Activated CD4-positive, alpha-beta T cell treated with anti-CD3 and anti-CD28 coated beads, Interleukin-2, amount 10 ng/mL, durations not matched to agents 24 days and 14 days (primary cell): ENCODE results near the gene GOLGA1. TPM values are rescaled to one million over a fixed set of nuclear protein-coding genes. Genes with fewer than 3 reads are reported as not detected.
"Not testable (repeated sequence)": the region's sequence is repeated elsewhere in the genome, so short reads cannot be mapped to it uniquely, and the experiment has no call there.

Source experiments
- DNase-seq: peaks from one replicate; pipeline ENCODE4 v3.0.0; 2022
- H3K27ac Mint-ChIP-seq: one replicate; pipeline ENCODE4 v1.8.0; 2022; ENCODE audit warnings: mild to moderate bottlenecking, mixed read lengths
- H3K27me3 Mint-ChIP-seq: one replicate; pipeline ENCODE4 v1.8.0; 2022; ENCODE audit warnings: mixed read lengths
- H3K36me3 Mint-ChIP-seq: one replicate; pipeline ENCODE4 v1.8.0; 2022; ENCODE audit warnings: low read depth, mild to moderate bottlenecking, mixed read lengths
- H3K4me1 Mint-ChIP-seq: one replicate; pipeline ENCODE4 v1.8.0; 2021; ENCODE audit warnings: mixed read lengths
- H3K4me3 Mint-ChIP-seq: one replicate; pipeline ENCODE4 v1.8.0; 2022; ENCODE audit warnings: mild to moderate bottlenecking, moderate library complexity, mixed read lengths
- H3K9me3 Mint-ChIP-seq: one replicate; pipeline ENCODE4 v1.8.0; 2021; ENCODE audit warnings: mixed read lengths
- intact Hi-C: fragments of 100-400 bp; cut with micrococcal nuclease; formaldehyde crosslinking; loops from one replicate; pipeline ENCODE4 v1.15.1; 2023
- total RNA-seq: library from RNA; stranded (reverse); gene quantifications from 2 replicates; pipeline ENCODE4 v1.2.3, GENCODE V29; 2022

GOLGA1 gene
- total RNA-seq, 1 donor from 2014 or later = 17.3 TPM

DNA sequence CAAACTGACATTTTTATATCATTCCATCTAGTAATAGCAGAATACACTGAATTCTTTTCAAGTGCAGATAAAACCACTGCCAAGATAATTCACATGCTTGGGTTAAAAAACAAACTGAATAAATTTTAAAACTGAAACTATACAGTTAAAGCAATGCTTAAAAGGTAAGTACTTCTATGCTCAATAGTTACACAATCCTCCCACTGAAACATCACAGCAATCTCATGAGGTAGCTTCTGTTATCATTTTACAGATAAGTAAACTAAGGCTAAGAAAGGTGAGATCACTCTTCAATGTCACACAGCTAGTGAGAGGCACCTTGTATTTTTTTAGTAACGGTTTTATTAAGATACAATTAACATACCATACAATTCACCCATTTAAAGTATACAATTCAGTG is 13.4 kb upstream of the GOLGA1 start:
- no peak overlapping the region for H3K27ac Mint-ChIP-seq
- intact Hi-C loops = no loop called here
- H3K9me3 Mint-ChIP-seq = no peaks in the 10 kb centered on the region
- H3K36me3 Mint-ChIP-seq = peaks cover 5% of the 10 kb centered on the region
- no peaks in the 10 kb centered on the region for H3K27me3 Mint-ChIP-seq
- no peaks in the 10 kb centered on the region for H3K4me1 Mint-ChIP-seq
- H3K4me3 Mint-ChIP-seq = no peak overlapping the region
- no peak for DNase-seq

DNA sequence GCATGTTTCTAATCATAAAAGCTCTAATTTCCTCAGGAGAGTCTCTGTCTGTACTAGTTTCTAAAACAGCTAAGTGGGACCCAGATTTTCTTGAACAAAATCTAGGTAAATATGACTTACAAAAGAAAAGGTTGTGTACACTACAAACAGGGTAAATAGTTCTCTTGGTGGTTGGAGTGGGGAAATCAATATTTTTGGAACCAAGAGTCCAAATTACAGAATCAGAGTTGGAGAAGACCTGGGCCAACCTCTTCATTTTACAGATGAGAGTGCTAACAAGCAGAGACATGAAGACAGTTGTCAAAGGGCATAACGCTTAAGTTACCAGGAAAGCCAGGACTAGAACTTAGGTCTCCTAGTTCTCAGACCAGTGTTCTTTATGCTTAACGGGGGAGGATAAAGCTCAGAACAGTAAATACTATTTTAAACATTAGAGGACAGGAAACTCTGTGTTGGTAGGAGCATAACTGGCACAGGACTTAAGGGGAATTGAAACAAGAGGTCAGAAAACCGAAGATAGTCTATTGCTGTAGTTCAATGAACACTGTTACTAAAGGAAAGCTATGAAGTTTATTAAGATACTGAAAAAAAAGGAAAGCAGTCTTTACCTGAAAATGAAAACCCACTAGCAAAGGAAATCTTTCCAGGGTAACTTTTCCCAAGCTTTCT is 9.3 kb upstream of the GOLGA1 start:
- no peak overlapping the region for H3K27ac Mint-ChIP-seq
- intact Hi-C loops = no loop called here

DNA sequence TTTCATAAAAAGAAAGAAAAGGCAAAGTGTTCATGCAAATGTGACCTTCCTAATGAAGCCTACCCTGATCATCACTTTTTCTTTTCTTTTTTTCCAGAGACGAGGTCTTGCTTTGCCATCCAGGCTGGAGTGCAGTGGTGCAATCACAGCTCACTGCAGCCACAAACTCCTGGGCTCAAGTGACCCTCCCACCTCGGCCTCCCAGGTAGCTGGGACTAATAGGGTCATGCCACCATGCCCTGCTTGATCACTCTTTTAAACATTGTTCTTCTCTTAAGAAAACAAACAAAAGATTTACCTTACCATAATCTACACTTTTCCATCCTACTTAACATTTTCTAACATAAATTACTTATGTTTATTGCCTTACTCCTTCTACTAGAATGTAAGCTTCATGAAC is 8.5 kb upstream of the GOLGA1 start:
- peaks cover 5% of the 10 kb centered on the region for H3K36me3 Mint-ChIP-seq
- no peak for DNase-seq
- intact Hi-C loops = no loop called here
- H3K9me3 Mint-ChIP-seq = no peaks in the 10 kb centered on the region
- H3K4me1 Mint-ChIP-seq = no peaks in the 10 kb centered on the region
- H3K27me3 Mint-ChIP-seq = no peaks in the 10 kb centered on the region
- no peak overlapping the region for H3K27ac Mint-ChIP-seq
- no peak overlapping the region for H3K4me3 Mint-ChIP-seq

More for the DNA sequence above, 9.3 kb upstream of the GOLGA1 start:
- no peak for DNase-seq
- H3K27me3 Mint-ChIP-seq = no peaks in the 10 kb centered on the region
- H3K36me3 Mint-ChIP-seq = peaks cover 5% of the 10 kb centered on the region
- no peaks in the 10 kb centered on the region for H3K4me1 Mint-ChIP-seq
- no peaks in the 10 kb centered on the region for H3K9me3 Mint-ChIP-seq
- H3K4me3 Mint-ChIP-seq = no peak overlapping the region

DNA sequence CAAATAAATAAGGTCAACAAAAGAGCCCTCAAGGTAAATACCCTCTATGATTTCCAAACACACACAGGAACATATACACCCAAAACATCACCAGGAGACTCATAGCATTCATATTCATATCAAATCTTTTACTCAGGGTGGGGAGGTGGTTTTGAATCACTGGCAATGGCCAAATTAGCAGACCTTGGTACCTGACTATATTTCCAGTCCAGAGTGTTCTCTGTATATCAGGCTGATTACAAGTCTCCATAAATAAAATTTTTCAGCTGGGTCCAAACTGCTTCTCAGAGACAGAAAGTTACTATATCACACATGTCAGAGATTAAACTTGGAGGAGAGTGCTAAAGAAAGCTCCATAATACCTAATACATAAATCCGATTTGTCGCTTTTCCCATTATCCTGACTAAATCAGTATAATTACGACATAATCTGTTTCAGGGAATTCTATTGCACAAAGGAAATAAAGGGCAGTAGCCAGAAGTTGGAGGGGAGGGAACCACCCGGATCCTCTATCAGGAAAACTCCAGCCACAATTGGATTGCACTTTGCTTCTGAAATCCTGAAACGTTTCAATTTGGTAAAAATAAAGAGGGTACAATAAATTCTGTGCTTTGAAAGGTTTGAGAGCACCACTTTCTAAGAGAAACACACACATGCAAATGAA is 7.0 kb upstream of the GOLGA1 start:
- H3K9me3 Mint-ChIP-seq = no peaks in the 10 kb centered on the region
- no peak for DNase-seq
- H3K36me3 Mint-ChIP-seq = peaks cover 5% of the 10 kb centered on the region
- intact Hi-C loops = no loop called here
- H3K4me1 Mint-ChIP-seq = peaks cover under 1% of the 10 kb centered on the region
- H3K4me3 Mint-ChIP-seq = no peak overlapping the region
- no peaks in the 10 kb centered on the region for H3K27me3 Mint-ChIP-seq
- H3K27ac Mint-ChIP-seq = no peak overlapping the region

DNA sequence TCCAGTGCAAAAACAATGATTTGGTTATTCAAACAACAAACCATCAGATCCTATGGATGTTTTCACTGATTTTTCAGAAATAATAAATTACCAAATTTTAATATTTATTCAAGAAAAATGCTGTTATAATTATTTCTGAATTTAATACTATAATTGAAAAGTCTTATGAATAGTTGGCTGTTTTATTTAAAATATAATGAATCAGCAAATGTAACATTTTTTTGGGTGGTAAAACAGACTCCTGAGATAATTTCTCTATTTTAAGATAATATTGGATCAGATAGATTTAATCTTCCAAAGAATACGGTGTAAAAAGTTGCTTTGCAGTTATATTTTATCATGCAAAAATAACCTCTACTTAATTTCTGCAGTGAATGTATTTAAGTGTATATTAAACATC is 5.3 kb upstream of the GOLGA1 start:
- intact Hi-C loops = no loop called here
- Mint-ChIP-seq H3K4me1 (peaks cover 7% of the 10 kb centered on the region), H3K9me3 (no peaks in the 10 kb centered on the region)

DNA sequence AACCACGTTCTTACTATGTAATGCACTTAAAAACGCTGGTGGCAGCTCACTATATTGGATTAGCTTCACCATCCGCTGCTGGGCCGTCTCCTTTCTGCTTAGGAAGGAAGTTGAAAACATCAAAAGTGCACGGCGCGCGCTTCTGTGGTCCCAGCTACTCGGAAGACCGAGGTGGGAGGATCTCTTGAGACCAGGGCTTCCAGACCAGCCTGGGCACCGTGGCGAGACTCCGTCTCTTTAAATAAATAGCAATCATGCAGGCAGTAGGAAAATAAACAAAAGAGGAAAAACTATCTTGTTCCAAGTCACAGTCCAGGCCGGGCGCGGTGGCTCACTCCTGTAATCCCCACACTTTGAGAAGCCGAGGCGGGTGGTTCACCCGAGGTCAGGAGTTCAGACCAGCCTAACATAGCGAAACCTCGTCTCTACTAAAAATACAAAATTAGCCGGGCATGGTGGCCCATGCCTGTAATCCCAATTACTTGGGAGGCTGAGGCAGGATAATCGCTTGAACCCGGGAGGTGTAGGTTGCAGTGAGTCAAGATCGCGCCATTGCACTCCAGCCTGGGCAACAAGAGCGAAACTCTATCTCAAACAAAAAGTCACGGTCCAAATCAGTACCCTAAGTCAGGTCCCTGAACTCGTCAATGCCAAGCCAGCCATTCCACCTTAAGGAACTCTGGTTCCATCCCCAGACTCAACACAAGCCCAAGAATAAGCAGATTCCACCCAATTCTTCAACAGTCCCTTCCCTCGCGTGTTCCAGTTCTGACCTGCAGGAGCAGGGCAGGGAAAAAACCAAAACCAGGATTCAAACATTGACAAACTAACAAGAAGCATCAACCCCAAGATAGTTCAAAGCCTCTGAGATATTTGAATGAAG is 1.0 kb upstream of the GOLGA1 start:
- intact Hi-C loops = loop anchor here (1.0 to 5.0 kb wide), 7 partner anchors 72 to 430 kb away; partner anchors contain the start of genes HSPA5, NR6A1, PPP6C and SCAI
- H3K9me3 Mint-ChIP-seq = no peaks in the 10 kb centered on the region
- peak; percentile 92 for DNase-seq
- peak overlapping the region; percentile 95 for H3K4me3 Mint-ChIP-seq
- no peaks in the 10 kb centered on the region for H3K27me3 Mint-ChIP-seq
- peak overlapping the region; percentile 99 for H3K27ac Mint-ChIP-seq
- peaks cover 10% of the 10 kb centered on the region for H3K36me3 Mint-ChIP-seq
- peaks cover 21% of the 10 kb centered on the region for H3K4me1 Mint-ChIP-seq

More for the DNA sequence above, 5.3 kb upstream of the GOLGA1 start:
- no peak overlapping the region for H3K4me3 Mint-ChIP-seq
- no peak overlapping the region for H3K27ac Mint-ChIP-seq
- peaks cover 5% of the 10 kb centered on the region for H3K36me3 Mint-ChIP-seq
- H3K27me3 Mint-ChIP-seq = no peaks in the 10 kb centered on the region
- DNase-seq = no peak

DNA sequence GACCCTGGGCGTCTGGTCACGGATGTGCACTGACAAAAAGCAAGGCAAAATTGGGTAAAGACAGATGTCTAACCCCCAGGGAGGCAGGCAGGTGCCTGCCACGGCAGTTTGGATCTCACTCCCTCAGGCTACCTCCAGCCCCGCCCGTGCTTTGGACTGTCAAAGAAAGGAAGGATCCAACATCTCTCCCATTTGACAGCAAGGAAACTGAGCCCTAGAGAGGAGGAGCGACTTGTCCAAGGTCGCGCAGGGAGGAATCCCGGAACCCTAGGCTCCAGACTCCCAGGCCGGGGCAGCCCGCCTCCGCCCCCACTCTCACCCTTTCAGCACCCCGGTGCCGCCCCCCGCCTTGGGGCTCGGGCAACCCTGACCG is 376 bp downstream of the GOLGA1 start:
- H3K9me3 Mint-ChIP-seq = no peaks in the 10 kb centered on the region
- peaks cover 21% of the 10 kb centered on the region for H3K4me1 Mint-ChIP-seq
- H3K27ac Mint-ChIP-seq = peak overlapping the region; percentile 86
- H3K27me3 Mint-ChIP-seq = no peaks in the 10 kb centered on the region
- H3K36me3 Mint-ChIP-seq = peaks cover 14% of the 10 kb centered on the region
- peak overlapping the region; percentile 95 for H3K4me3 Mint-ChIP-seq
- intact Hi-C loops = loop anchor here (2.0 to 5.0 kb wide), 3 partner anchors 170 to 432 kb away; partner anchors contain the start of gene NR6A1
- DNase-seq = no peak

DNA sequence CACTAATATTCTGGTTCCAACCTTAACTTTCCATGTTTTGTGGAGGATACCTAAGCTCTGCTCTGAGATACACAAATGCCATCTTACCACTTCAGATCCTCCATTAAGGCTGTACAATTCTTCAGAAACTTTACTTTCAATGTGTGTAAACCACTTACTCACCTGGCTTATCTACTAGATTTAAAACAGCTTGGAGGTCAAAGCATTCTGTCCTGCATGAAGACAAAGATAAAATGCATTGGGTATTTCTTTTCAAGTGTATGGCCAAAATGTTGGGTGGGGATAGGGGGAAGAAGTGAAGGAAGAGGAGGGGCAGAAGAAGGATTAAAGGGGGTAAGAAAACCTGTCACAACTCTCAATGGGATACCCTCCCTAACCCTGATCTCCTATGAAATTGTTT is 939 bp downstream of the GOLGA1 start:
- no peak for DNase-seq
- Mint-ChIP-seq H3K27ac (peak overlapping the region; percentile 86), H3K9me3 (no peaks in the 10 kb centered on the region), H3K36me3 (peaks cover 15% of the 10 kb centered on the region), H3K4me3 (peak overlapping the region; percentile 95), H3K27me3 (no peaks in the 10 kb centered on the region), H3K4me1 (peaks cover 21% of the 10 kb centered on the region)
- intact Hi-C loops = loop anchor here (2.0 to 5.0 kb wide), 3 partner anchors 169 to 432 kb away; partner anchors contain the start of gene NR6A1

DNA sequence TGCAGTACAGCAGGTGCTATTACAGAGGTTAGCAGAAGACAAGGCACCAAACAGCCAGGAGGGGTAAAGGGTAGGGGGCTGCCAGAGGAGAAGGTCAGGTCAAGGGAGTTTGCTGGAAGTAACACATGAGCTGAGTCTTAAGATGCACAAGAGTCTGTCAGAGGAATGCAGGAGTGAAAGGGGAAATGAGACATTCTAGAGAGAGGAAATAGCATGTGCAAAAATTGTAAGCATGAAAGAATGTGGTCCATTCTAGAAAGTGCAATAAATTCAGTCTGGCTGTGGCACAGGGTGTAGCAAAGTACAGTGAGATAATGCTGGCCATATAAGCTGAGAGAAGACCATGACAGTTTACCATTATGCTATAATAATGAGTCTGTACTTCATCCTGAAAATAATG is 6.6 kb downstream of the GOLGA1 start:
- intact Hi-C loops = no loop called here
- no peaks in the 10 kb centered on the region for H3K27me3 Mint-ChIP-seq
- H3K36me3 Mint-ChIP-seq = peaks cover 41% of the 10 kb centered on the region
- H3K4me3 Mint-ChIP-seq = no peak overlapping the region
- DNase-seq = peak; percentile 40
- no peaks in the 10 kb centered on the region for H3K9me3 Mint-ChIP-seq
- peaks cover 13% of the 10 kb centered on the region for H3K4me1 Mint-ChIP-seq
- H3K27ac Mint-ChIP-seq = no peak overlapping the region

DNA sequence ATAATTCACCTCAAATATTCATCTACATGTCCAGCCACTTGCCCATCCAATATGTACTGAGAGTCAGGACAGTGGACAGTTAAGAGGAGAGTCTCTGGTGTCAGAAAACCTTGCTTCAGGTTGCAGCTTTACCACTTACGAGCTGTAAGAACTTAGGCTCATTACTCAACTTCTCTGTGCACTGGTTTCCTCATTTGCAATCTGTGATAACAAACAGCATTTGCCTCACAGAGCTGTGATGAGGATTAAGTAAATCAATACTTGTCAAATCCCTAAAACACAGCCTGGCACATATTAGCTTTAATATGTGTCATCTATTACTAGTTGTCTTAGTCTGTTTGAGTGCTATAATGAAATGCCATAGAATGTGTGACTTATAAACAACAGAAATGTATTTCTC is 8.6 kb downstream of the GOLGA1 start:
- Mint-ChIP-seq H3K36me3 (peaks cover 44% of the 10 kb centered on the region), H3K27me3 (no peaks in the 10 kb centered on the region), H3K9me3 (no peaks in the 10 kb centered on the region), H3K27ac (no peak overlapping the region), H3K4me3 (no peak overlapping the region), H3K4me1 (peaks cover 5% of the 10 kb centered on the region)
- intact Hi-C loops = no loop called here
- DNase-seq = no peak

DNA sequence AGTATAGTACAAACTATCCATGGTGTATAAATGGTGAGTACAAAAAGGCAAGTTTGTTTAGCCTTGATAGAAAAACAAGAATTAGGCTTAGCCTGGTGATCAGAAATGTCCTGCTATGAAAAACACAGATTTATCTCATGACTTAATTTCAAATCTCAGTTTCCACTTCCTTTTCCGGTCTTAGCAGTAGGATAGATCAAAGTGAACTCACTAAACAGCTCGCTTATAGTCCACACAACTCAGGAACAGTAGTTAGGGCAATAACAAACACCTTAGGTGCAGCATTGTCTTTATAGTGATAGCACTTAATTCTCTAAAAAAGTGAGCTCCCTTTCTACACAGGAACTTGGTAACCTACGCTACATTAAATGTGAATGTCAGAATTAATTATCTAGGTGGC is 11.4 kb downstream of the GOLGA1 start:
- H3K4me1 Mint-ChIP-seq = peaks cover 5% of the 10 kb centered on the region
- H3K4me3 Mint-ChIP-seq = no peak overlapping the region
- DNase-seq = no peak
- H3K36me3 Mint-ChIP-seq = peaks cover 42% of the 10 kb centered on the region
- no peak overlapping the region for H3K27ac Mint-ChIP-seq
- intact Hi-C loops = no loop called here
- H3K27me3 Mint-ChIP-seq = no peaks in the 10 kb centered on the region
- no peaks in the 10 kb centered on the region for H3K9me3 Mint-ChIP-seq

DNA sequence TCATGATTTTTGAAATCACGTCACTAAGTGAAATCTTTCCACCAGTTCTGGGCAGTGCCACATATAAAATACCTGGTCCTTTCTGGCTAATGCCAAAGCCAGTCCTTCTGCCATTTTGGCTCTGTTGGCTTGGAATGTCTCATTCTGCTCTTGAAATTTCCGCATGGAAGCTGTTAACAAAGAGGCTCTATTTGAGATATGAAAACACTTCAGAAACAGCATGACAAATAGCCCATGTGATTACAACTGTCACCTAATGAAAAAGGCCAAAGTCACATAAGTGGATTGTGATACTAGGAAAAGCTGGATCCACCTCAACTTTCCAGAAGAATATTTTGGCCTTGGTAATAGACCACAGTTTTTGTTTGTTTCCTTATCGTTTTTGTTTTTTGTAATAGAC is 12.8 kb downstream of the GOLGA1 start:
- Mint-ChIP-seq H3K36me3 (peaks cover 34% of the 10 kb centered on the region), H3K9me3 (no peaks in the 10 kb centered on the region), H3K27ac (no peak overlapping the region), H3K27me3 (no peaks in the 10 kb centered on the region), H3K4me3 (no peak overlapping the region), H3K4me1 (no peaks in the 10 kb centered on the region)
- DNase-seq = no peak
- intact Hi-C loops = no loop called here

DNA sequence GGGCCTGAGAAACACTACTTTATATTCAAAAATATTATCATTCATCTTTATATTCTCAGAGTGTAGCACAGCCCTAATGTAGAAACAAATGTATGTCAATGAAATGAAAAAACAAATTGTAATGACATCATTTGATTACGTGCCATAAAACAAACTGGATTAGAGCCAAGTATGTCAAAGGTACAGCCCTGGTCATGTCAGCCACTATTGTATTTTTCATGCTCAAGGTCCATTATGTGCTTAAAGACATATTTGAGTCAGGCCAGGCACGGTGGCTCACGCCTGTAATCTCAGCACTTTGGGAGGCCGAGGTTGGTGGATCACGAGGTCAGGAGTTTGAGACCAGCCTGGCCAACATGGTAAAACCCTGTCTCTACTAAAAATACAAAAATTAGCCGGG is 20.5 kb downstream of the GOLGA1 start:
- H3K4me1 Mint-ChIP-seq, intact Hi-C loops, H3K27me3 Mint-ChIP-seq, DNase-seq, H3K9me3 Mint-ChIP-seq, H3K27ac Mint-ChIP-seq, H3K4me3 Mint-ChIP-seq: not testable (repeated sequence)
- H3K36me3 Mint-ChIP-seq = peaks cover 39% of the 10 kb centered on the region
